K562 (cell line): ENCODE measurements around the gene PDLIM5. TPM values are rescaled to one million over a fixed set of nuclear protein-coding genes. Genes with fewer than 3 reads are reported as not detected.
A peak's percentile ranks its signal among the peaks of the same experiment; 100 is the strongest.

Source experiments
- ATAC-seq: fragments of 200-7000 bp; cut with Tn5 transposase; 3 replicates; pipeline ENCODE4 v1.9.1; 2020; ENCODE audit warnings: moderate library complexity
- BruUV-seq: library from RNA; stranded (reverse); fragments of 400-500 nt; replicated peaks from 2 replicates; lab custom pipeline; 2021; lab: Mats Ljungman, UMichigan
- CTCF ChIA-PET: fragments of 300-600 bp; formaldehyde crosslinking; extraction: SDS; loops from one replicate; lab custom pipeline; 2021; ENCODE audit warnings: low intra/inter-chr PET ratio; lab: Yijun Ruan, JAX
- POLR2A ChIA-PET: fragments of 300-600, 350-650 bp; sonication (Branson Sonifier 250); formaldehyde crosslinking; extraction: SDS; loops from one replicate; lab custom pipeline; 2021; ENCODE audit warnings: antibody characterized with exemption, inconsistent platforms; lab: Yijun Ruan, JAX
- DNase-seq, 4 experiments: peaks; one replicate each; pipeline versions ENCODE4 v3.0.0 to v3.0.0-alpha.2; 2011 to 2018; ENCODE audit warnings: low spot score in 3 of 4, mixed read lengths in 3 of 4; ENCODE audit errors: extremely low read depth in 1 of 4
- FAIRE-seq: peaks from 2 replicates; lab custom pipeline; 2011; peaks lifted over from hg19 to GRCh38; lab: Jason Lieb, UNC
- H2AFZ ChIP-seq: 2 replicates; pipeline ENCODE4 v1.6.0; 2011; ENCODE audit warnings: low read depth, low read length, control low read depth, inconsistent platforms
- H3K27ac ChIP-seq: fragments of 200-600 bp; 3 replicates; pipeline ENCODE4 v1.8.0; 2011; ENCODE audit warnings: low read depth, mild to moderate bottlenecking, control low read depth, inconsistent platforms, low read length, moderate library complexity, mixed read lengths; ENCODE audit errors: extremely low read depth
- H3K27me3 ChIP-seq, 2 experiments: fragments of 300-600 bp in 1 of 2; 2 replicates in 1 of 2; 3 replicates in 1 of 2; pipeline versions ENCODE4 v1.6.0 to v1.8.0; 2011; ENCODE audit warnings: inconsistent platforms in 2 of 2, low read length in 2 of 2, mild to moderate bottlenecking in 1 of 2, mixed read lengths in 1 of 2, moderate library complexity in 1 of 2; ENCODE audit not compliant: control insufficient read depth in 2 of 2, insufficient read depth in 2 of 2
- H3K36me3 ChIP-seq: fragments of 300-600 bp; 3 replicates; pipeline ENCODE4 v1.8.0; 2011; ENCODE audit warnings: mild to moderate bottlenecking, low read length, inconsistent platforms; ENCODE audit not compliant: control insufficient read depth, insufficient read depth
- H3K4me1 ChIP-seq, 2 experiments: fragments of 200-600 bp in 1 of 2; replicated peaks in 1 of 2; 2 replicates in 1 of 2; 3 replicates in 1 of 2; pipeline versions ENCODE4 v1.5.1 to v1.8.0; 2011; ENCODE audit warnings: inconsistent platforms in 2 of 2, low read length in 2 of 2, mild to moderate bottlenecking in 1 of 2, mixed read lengths in 1 of 2, moderate library complexity in 1 of 2; ENCODE audit not compliant: control insufficient read depth in 2 of 2, insufficient read depth in 2 of 2
- H3K4me2 ChIP-seq: 2 replicates; pipeline ENCODE4 v1.6.1; 2011; ENCODE audit warnings: low read length, control low read depth, inconsistent platforms, mixed read lengths; ENCODE audit not compliant: insufficient read depth
- H3K4me3 ChIP-seq: fragments of 200-600 bp; sonication (generic), shearing (Covaris generic); 2 replicates; pipeline ENCODE4 v1.5.1; 2016; ENCODE audit warnings: control low read depth, inconsistent platforms
- H3K79me2 ChIP-seq: fragments of 200-600 bp; 3 replicates; pipeline ENCODE4 v1.8.0; 2011; ENCODE audit warnings: low read length, inconsistent platforms; ENCODE audit not compliant: control insufficient read depth, insufficient read depth
- H3K9ac ChIP-seq, 2 experiments: 2 replicates each; pipeline versions ENCODE4 v1.6.0 to v1.6.1; 2011; ENCODE audit warnings: low read depth in 2 of 2, low read length in 2 of 2, control low read depth in 1 of 2, inconsistent platforms in 1 of 2, mild to moderate bottlenecking in 1 of 2, mixed read lengths in 1 of 2; ENCODE audit not compliant: insufficient read depth in 1 of 2
- H3K9me1 ChIP-seq: one replicate; pipeline ENCODE4 v1.6.0; 2011; ENCODE audit warnings: inconsistent platforms, mild to moderate bottlenecking, low read length, moderate library complexity; ENCODE audit not compliant: control insufficient read depth, insufficient read depth
- H3K9me3 ChIP-seq: replicated peaks from 2 replicates; pipeline ENCODE4 v1.5.1; 2011; ENCODE audit warnings: low read depth, low read length, inconsistent platforms; ENCODE audit not compliant: control insufficient read depth, insufficient read depth
- H4K20me1 ChIP-seq: replicated peaks from 2 replicates; pipeline ENCODE4 v1.6.1; 2011; ENCODE audit warnings: low read length, inconsistent platforms, mixed read lengths; ENCODE audit not compliant: control insufficient read depth, insufficient read depth
- ARID1B ChIP-seq: fragments of 450-650 bp; IDR thresholded peaks from 2 replicates; pipeline ENCODE4 v1.6.1; 2016; ENCODE audit warnings: antibody characterized with exemption, mild to moderate bottlenecking, inconsistent platforms
- ARNT ChIP-seq, 2 experiments: fragments of 450-650 bp; IDR thresholded peaks; 2 replicates each; pipeline ENCODE4 v1.6.1; 2016; ENCODE audit warnings: mild to moderate bottlenecking in 1 of 2
- CBFA2T3 ChIP-seq: fragments of 450-650 bp; IDR thresholded peaks from 2 replicates; pipeline ENCODE4 v1.6.1; 2017
- DPF2 ChIP-seq: fragments of 450-650 bp; IDR thresholded peaks from 2 replicates; pipeline ENCODE4 v1.6.1; 2016
- FIP1L1 ChIP-seq: fragments of 200-400 bp; formaldehyde crosslinking; IDR thresholded peaks from 2 replicates; pipeline ENCODE4 v1.6.1; 2018; ENCODE audit warnings: mild to moderate bottlenecking, low read depth, low read length; ENCODE audit not compliant: poor library complexity, severe bottlenecking
- GATA2 ChIP-seq: sonication (generic); formaldehyde crosslinking; IDR thresholded peaks from 2 replicates; pipeline ENCODE4 v1.4.0; 2020; ENCODE audit warnings: mild to moderate bottlenecking, missing genetic modification reagents
- HMBOX1 ChIP-seq: sonication (generic); IDR thresholded peaks from 2 replicates; pipeline ENCODE4 v1.6.1; 2016
- MTA3 ChIP-seq: fragments of 450-650 bp; formaldehyde crosslinking; IDR thresholded peaks from 2 replicates; pipeline ENCODE4 v1.6.1; 2017; ENCODE audit warnings: mild to moderate bottlenecking, borderline replicate concordance
- PBX2 ChIP-seq, 2 experiments: IDR thresholded peaks in 1 of 2; conservative IDR thresholded peaks in 1 of 2; 2 replicates each; pipeline ENCODE4 v1.6.1; 2016; ENCODE audit warnings: low read depth in 2 of 2, mild to moderate bottlenecking in 1 of 2, missing compliant biosample characterization in 1 of 2, missing genetic modification characterization in 1 of 2, moderate library complexity in 1 of 2
- PTRF ChIP-seq: fragments of 450-650 bp; IDR thresholded peaks from 2 replicates; pipeline ENCODE4 v1.6.1; 2016; ENCODE audit warnings: mild to moderate bottlenecking, missing genetic modification characterization, missing compliant biosample characterization
- RUNX1 ChIP-seq: sonication (generic); IDR thresholded peaks from 2 replicates; pipeline ENCODE4 v1.6.1; 2016; ENCODE audit warnings: antibody characterized with exemption, low read depth
- SIX5 ChIP-seq, 2 experiments: IDR thresholded peaks; 2 replicates each; pipeline ENCODE4 v1.6.1; 2011; ENCODE audit warnings: low read length in 2 of 2, borderline replicate concordance in 1 of 2, low read depth in 1 of 2, mild to moderate bottlenecking in 1 of 2, moderate library complexity in 1 of 2; ENCODE audit not compliant: insufficient read depth in 1 of 2
- SMARCE1 ChIP-seq: fragments of 450-650 bp; IDR thresholded peaks from 2 replicates; pipeline ENCODE4 v1.7.1; 2016; ENCODE audit warnings: mild to moderate bottlenecking
- STAG1 ChIP-seq: sonication (generic); formaldehyde crosslinking; IDR thresholded peaks from 2 replicates; pipeline ENCODE4 v1.5.0; 2020; ENCODE audit warnings: missing genetic modification reagents, borderline replicate concordance
- TEAD4 ChIP-seq, 2 experiments: sonication (generic) in 1 of 2; formaldehyde crosslinking in 1 of 2; IDR thresholded peaks; 2 replicates each; pipeline versions ENCODE4 v1.6.1 to v1.8.0; 2012 to 2022; ENCODE audit warnings: borderline replicate concordance in 1 of 2, inconsistent platforms in 1 of 2, low read length in 1 of 2, mild to moderate bottlenecking in 1 of 2, missing genetic modification reagents in 1 of 2
- TRIM24 ChIP-seq, 2 experiments: fragments of 450-650 bp; IDR thresholded peaks; 2 replicates each; pipeline ENCODE4 v1.6.1; 2016
- YY1 ChIP-seq, 3 experiments: IDR thresholded peaks; 2 replicates each; pipeline ENCODE4 v1.6.1; 2011; ENCODE audit warnings: low read length in 2 of 3, mild to moderate bottlenecking in 2 of 3, moderate library complexity in 2 of 3, borderline replicate concordance in 1 of 3, control low read depth in 1 of 3, low read depth in 1 of 3; ENCODE audit not compliant: insufficient read depth in 3 of 3, insufficient replicate concordance in 2 of 3, control insufficient read depth in 1 of 3, insufficient read length in 1 of 3; ENCODE audit errors: extremely low read depth in 1 of 3
- ZNF316 ChIP-seq: fragments of 450-650 bp; IDR thresholded peaks from 2 replicates; pipeline ENCODE4 v1.6.1; 2016
- WGBS: fragments of 100-300 bp; shearing (Covaris generic); methylation state at CpG from one replicate; pipeline ENCODE4 v1.1.6; 2016; ENCODE audit warnings: low coverage, mixed read lengths; ENCODE audit not compliant: insufficient coverage; ENCODE audit errors: missing lambda C conversion rate; 5-methylcytosine and 5-hydroxymethylcytosine counted together
- in situ Hi-C: fragments of 300-500 bp; cut with MboI; formaldehyde crosslinking; loops from 4 replicates; pipeline ENCODE4 v1.15.0; 2018; ENCODE audit warnings: inconsistent platforms, mixed read lengths
- intact Hi-C: fragments of 100-400 bp; cut with micrococcal nuclease; formaldehyde crosslinking; loops from 2 replicates; pipeline ENCODE4 v1.14.2; 2022
- polyA plus RNA-seq, 8 experiments: library from polyadenylated mRNA; depleted of rRNA in 4 of 8; stranded (reverse) in 5 of 8; unstranded in 3 of 8; fragments of >200 nt; fragmentation: Nextera tagmentation in 2 of 8; fragmentation: Illumina TruSeq in 1 of 8; extraction: Ambion mirVana in 2 of 8; extraction: Trizol in 1 of 8; gene quantifications; 2 replicates each; pipeline versions ENCODE4 v1.2.1 to v1.2.3, GENCODE V29; 2011 to 2014; ENCODE audit warnings: inconsistent platforms in 1 of 8, missing spikeins in 1 of 8
- total RNA-seq, 7 experiments: library from RNA; depleted of rRNA in 6 of 7; stranded (reverse); fragments of >200 nt in 6 of 7; fragmentation: Illumina TruSeq in 2 of 7; extraction: Trizol in 2 of 7; gene quantifications; 2 replicates each; pipeline versions ENCODE4 v1.2.1 to v1.2.3, GENCODE V29; 2011 to 2021; ENCODE audit warnings: low replicate concordance in 1 of 7

PDLIM5 gene
- total and polyA plus RNA-seq, 9 of the 15 experiments (the other 6 are each of a cell fraction or from before 2014, with no cell fraction given): 36.9 to 127 (median 62.5) TPM

DNA sequence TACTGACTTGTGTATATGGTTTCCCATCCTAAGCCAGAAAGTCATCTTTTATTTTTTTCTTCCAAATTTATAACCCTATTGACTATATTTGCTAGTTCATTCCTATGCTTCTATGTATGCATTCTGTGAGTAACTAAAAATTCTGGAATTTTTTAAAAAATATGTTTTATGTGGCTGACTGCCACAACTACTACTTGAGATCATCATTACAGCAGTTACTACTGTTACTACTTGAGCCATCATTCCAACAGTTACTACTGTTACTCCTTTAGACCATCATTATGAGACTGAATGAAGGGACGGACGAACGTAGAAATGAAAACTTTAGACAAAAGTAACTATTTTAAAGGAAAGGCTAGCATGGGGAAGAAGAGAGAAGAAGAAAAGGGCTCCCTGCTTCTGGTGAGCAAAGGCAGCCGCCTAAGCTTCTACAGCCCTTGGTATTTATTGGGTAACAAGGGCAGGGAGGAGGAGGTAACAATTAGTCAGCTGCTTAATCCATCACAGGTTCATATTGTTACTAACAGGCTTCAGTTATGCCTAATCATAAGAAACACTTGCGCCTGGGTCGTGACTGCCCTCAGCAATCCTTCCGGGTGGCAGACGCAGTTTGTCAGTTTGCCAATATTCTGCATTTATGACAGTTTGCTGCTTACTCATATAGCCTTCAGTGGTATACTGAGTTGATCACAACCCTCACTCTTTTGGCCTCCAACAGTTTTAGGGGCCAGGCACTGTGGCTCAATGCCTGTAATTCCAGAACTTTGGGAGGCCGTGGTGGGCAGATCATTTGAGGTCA, 80.4 kb downstream of the PDLIM5 start:
- in situ Hi-C loops (no loop called here), intact Hi-C loops (loop anchor here (5.0 kb wide), 1 partner anchor 45 kb away; no protein-coding TSS in a partner anchor)
- Histone ChIP-seq H3K4me3 (no peak overlapping the region), H4K20me1 (no peaks in the 10 kb centered on the region), H3K27ac (peak overlapping the region; percentile 95), H3K27me3 (no peaks in the 10 kb centered on the region), H3K9me1 (no peaks in the 10 kb centered on the region), H3K36me3 (no peaks in the 10 kb centered on the region), H3K9ac (peak overlapping the region; percentile 16 to 46; a peak in 3 of 4 replicates), H3K9me3 (no peaks in the 10 kb centered on the region), H3K79me2 (peaks cover 68% of the 10 kb centered on the region), H2AFZ (peak overlapping the region; percentile 42), H3K4me2 (peak overlapping the region; percentile 45; the same call in 1 of the 2 replicates), H3K4me1 (peaks cover 13 to 47% of the 10 kb centered on the region in 2 experiments)
- DNase-seq (peak in 2 of 4 experiments; percentile 30 to 77), FAIRE-seq (peak; percentile 80), ATAC-seq (no peak)
- POLR2A ChIA-PET: interaction anchor here (0.6 kb wide), 1 partner anchor 212 kb away, joined by 3 read pairs; no protein-coding TSS in a partner anchor
- 27% methylated on average over 9 of the region's 9 CpGs for WGBS
- CTCF ChIA-PET: no interaction called here
- BruUV-seq: no TSS peak
- TF ChIP-seq DPF2: 0 out of 2 replicates have a peak, but pooled peaks have one; percentile 63
- 0 out of 4 replicates have a peak, but pooled peaks of 1 of the 2 experiments have one; percentile 24 for TF ChIP-seq ARNT (IDR thresholded peaks at IDR 0.05)
- TF ChIP-seq FIP1L1: no peak
- no peak for TF ChIP-seq YY1 (IDR thresholded peaks at IDR 0.05; ENCODE audit: borderline replicate concordance in 1 of 3, control insufficient read depth in 1 of 3, extremely low read depth in 1 of 3, insufficient read depth in 3 of 3, insufficient read length in 1 of 3, insufficient replicate concordance in 2 of 3, low read depth in 1 of 3, low read length in 2 of 3)
- no peak for TF ChIP-seq PBX2 (CRISPR knock-in tag; IDR thresholded peaks at IDR 0.05; ENCODE audit: low read depth)
- TF ChIP-seq PBX2 (tag; conservative IDR thresholded peaks at IDR 0.05; ENCODE audit: low read depth): no peak; the same call in 1 of the 2 replicates
- no peak for TF ChIP-seq STAG1 (CRISPR knock-in tag)
- TF ChIP-seq CBFA2T3: peak; percentile 85
- peak; percentile 75 for TF ChIP-seq ARID1B
- TF ChIP-seq MTA3: peak; percentile 61; the same call in 1 of the 2 replicates
- TF ChIP-seq SMARCE1: peak; percentile 61
- no peak for TF ChIP-seq PTRF (tag)
- TF ChIP-seq TEAD4 (IDR thresholded peaks at IDR 0.05; ENCODE audit: low read length): peak; percentile 65
- no peak for TF ChIP-seq TEAD4 (CRISPR knock-in tag; IDR thresholded peaks at IDR 0.05; ENCODE audit: borderline replicate concordance)
- no peak for TF ChIP-seq RUNX1
- no peak for TF ChIP-seq SIX5 (IDR thresholded peaks at IDR 0.05; ENCODE audit: borderline replicate concordance in 1 of 2, insufficient read depth in 1 of 2, low read depth in 1 of 2, low read length in 2 of 2)
- peak; percentile 93 for TF ChIP-seq HMBOX1
- TF ChIP-seq ZNF316: peak; percentile 39
- TF ChIP-seq GATA2 (CRISPR knock-in tag): no peak
- TF ChIP-seq TRIM24 (IDR thresholded peaks at IDR 0.05): no peak; a peak in 1 of 4 replicates
